HepG2 (cell line): ENCODE measurements around the gene INSRR. TPM values are rescaled to one million over a fixed set of nuclear protein-coding genes. Genes with fewer than 3 reads are reported as not detected.

Experiments
- ATAC-seq: fragments of 200-7000 bp; cut with Tn5 transposase; 3 replicates; pipeline ENCODE4 v1.9.1; 2020; ENCODE audit warnings: mild to moderate bottlenecking, moderate library complexity
- BruUV-seq: library from RNA; stranded (reverse); fragments of 400-500 nt; replicated peaks from 2 replicates; lab custom pipeline; 2021; lab: Mats Ljungman, UMichigan
- CTCF ChIA-PET: fragments of 300-600 bp; formaldehyde crosslinking; extraction: SDS; loops from one replicate; lab custom pipeline; 2021; ENCODE audit warnings: low total read pairs, inconsistent platforms, low intra/inter-chr PET ratio; lab: Yijun Ruan, JAX
- POLR2A ChIA-PET: fragments of 350-600 bp; sonication (Branson Sonifier 250); formaldehyde crosslinking; loops from one replicate; lab custom pipeline; 2020; ENCODE audit warnings: antibody characterized with exemption, inconsistent platforms; lab: Yijun Ruan, JAX
- DNase-seq: peaks from one replicate; pipeline ENCODE4 v3.0.0-alpha.2; 2015; ENCODE audit warnings: low spot score
- FAIRE-seq: peaks from 3 replicates; lab custom pipeline; 2011; peaks lifted over from hg19 to GRCh38; lab: Jason Lieb, UNC
- H2AFZ ChIP-seq: one replicate; pipeline ENCODE4 v1.6.1; 2011; ENCODE audit warnings: low read length, inconsistent platforms
- H3K27ac ChIP-seq: fragments of 300-600 bp; 3 replicates; pipeline ENCODE4 v1.8.0; 2011; ENCODE audit warnings: mixed run types, mild to moderate bottlenecking, mixed read lengths, low read length, inconsistent platforms; ENCODE audit not compliant: insufficient read depth; ENCODE audit errors: extremely low read length
- H3K27me3 ChIP-seq, 2 experiments: fragments of 200-600 bp in 1 of 2; 2 replicates in 1 of 2; 3 replicates in 1 of 2; pipeline versions ENCODE4 v1.6.0 to v1.8.0; 2011; ENCODE audit warnings: low read length in 2 of 2, mild to moderate bottlenecking in 2 of 2, moderate library complexity in 2 of 2, inconsistent platforms in 1 of 2; ENCODE audit not compliant: insufficient read depth in 2 of 2, control insufficient read depth in 1 of 2
- H3K36me3 ChIP-seq, 2 experiments: fragments of 200-600 bp in 1 of 2; replicated peaks in 1 of 2; 2 replicates in 1 of 2; 3 replicates in 1 of 2; pipeline versions ENCODE4 v1.5.1 to v1.8.0; 2011; ENCODE audit warnings: low read length in 2 of 2, inconsistent platforms in 1 of 2; ENCODE audit not compliant: insufficient read depth in 2 of 2, control insufficient read depth in 1 of 2
- H3K4me1 ChIP-seq: 2 replicates; pipeline ENCODE4 v1.5.1; 2012; ENCODE audit warnings: low read length, inconsistent platforms; ENCODE audit not compliant: insufficient read depth
- H3K4me2 ChIP-seq: 2 replicates; pipeline ENCODE4 v1.6.0; 2011; ENCODE audit warnings: low read depth, low read length, inconsistent platforms
- H3K4me3 ChIP-seq, 3 experiments: fragments of 200-600 bp in 1 of 3; sonication (generic), shearing (Covaris generic) in 1 of 3; replicated peaks in 1 of 3; 2 replicates each; pipeline ENCODE4 v1.5.1; 2011 to 2016; ENCODE audit warnings: low read length in 3 of 3, inconsistent platforms in 2 of 3, low read depth in 2 of 3, mild to moderate bottlenecking in 2 of 3, control low read depth in 1 of 3, mixed read lengths in 1 of 3; ENCODE audit not compliant: insufficient read depth in 1 of 3
- H3K79me2 ChIP-seq: one replicate; pipeline ENCODE4 v1.6.1; 2011; ENCODE audit warnings: low read length, inconsistent platforms; ENCODE audit not compliant: insufficient read depth
- H3K9ac ChIP-seq: 2 replicates; pipeline ENCODE4 v1.6.0; 2011; ENCODE audit warnings: mild to moderate bottlenecking, low read depth, low read length, inconsistent platforms; ENCODE audit not compliant: insufficient read depth
- H3K9me3 ChIP-seq: 2 replicates; pipeline ENCODE4 v1.5.1; 2012; ENCODE audit warnings: mild to moderate bottlenecking, low read length
- H4K20me1 ChIP-seq: 2 replicates; pipeline ENCODE4 v1.6.0; 2011; ENCODE audit warnings: inconsistent platforms, mild to moderate bottlenecking, low read length, moderate library complexity; ENCODE audit not compliant: insufficient read depth
- CCDC6 ChIP-seq: sonication (generic); formaldehyde crosslinking; IDR thresholded peaks from 2 replicates; pipeline ENCODE4 v1.8.1; 2022; ENCODE audit warnings: mild to moderate bottlenecking, missing genetic modification reagents, moderate library complexity
- POLR2AphosphoS2 ChIP-seq: IDR thresholded peaks from 2 replicates; pipeline ENCODE4 v1.6.1; 2011; ENCODE audit warnings: low read depth, low read length, improper control_type of control experiment
- PREB ChIP-seq: sonication (generic); formaldehyde crosslinking; IDR thresholded peaks from 2 replicates; pipeline ENCODE4 v1.4.0; 2020; ENCODE audit warnings: missing genetic modification reagents
- ZFYVE20 ChIP-seq: sonication (generic); formaldehyde crosslinking; IDR thresholded peaks from 2 replicates; pipeline ENCODE4 v1.8.0; 2023; ENCODE audit warnings: low read depth, mild to moderate bottlenecking, moderate library complexity, missing genetic modification reagents, borderline replicate concordance
- ZNF34 ChIP-seq: sonication (generic); formaldehyde crosslinking; IDR thresholded peaks from 2 replicates; pipeline ENCODE4 v1.4.0; 2020; ENCODE audit warnings: mild to moderate bottlenecking, missing genetic modification reagents, borderline replicate concordance
- ZNF569 ChIP-seq: sonication (generic); formaldehyde crosslinking; IDR thresholded peaks from 2 replicates; pipeline ENCODE4 v1.5.0; 2020; ENCODE audit warnings: mild to moderate bottlenecking, missing genetic modification reagents, moderate library complexity, borderline replicate concordance
- WGBS: methylation state at CpG from one replicate; pipeline ENCODE4 v1.1.6; 2017; ENCODE audit warnings: low lambda C conversion rate; 5-methylcytosine and 5-hydroxymethylcytosine counted together
- in situ Hi-C: cut with HindIII; loops from 2 replicates; pipeline ENCODE4 v1.10.0; 2017; ENCODE audit warnings: low pct_unique_long_range_greater_than_20kb; ENCODE audit not compliant: extremely low pct_ligation_motif_present
- intact Hi-C: fragments of 100-400 bp; cut with micrococcal nuclease; formaldehyde crosslinking; loops from one replicate; pipeline ENCODE4 v1.10.0; 2022; ENCODE audit not compliant: unreplicated experiment
- polyA plus RNA-seq, 8 experiments: library from polyadenylated mRNA; depleted of rRNA in 3 of 8; stranded (reverse) in 7 of 8; unstranded in 1 of 8; fragments of >200 nt; fragmentation: Illumina TruSeq in 4 of 8; extraction: Trizol in 4 of 8; gene quantifications; 2 replicates each; pipeline versions ENCODE4 v1.2.1 to v1.2.3, GENCODE V29; 2011 to 2016; ENCODE audit warnings: low read depth in 4 of 8, missing spikeins in 1 of 8, mixed read lengths in 1 of 8; ENCODE audit not compliant: insufficient read depth in 1 of 8
- total RNA-seq, 5 experiments: library from RNA; depleted of rRNA; stranded (reverse); fragments of >200 nt; fragmentation: Illumina TruSeq; extraction: Trizol; gene quantifications; 2 replicates each; pipeline ENCODE4 v1.2.3, GENCODE V29; 2016; ENCODE audit warnings: low read depth in 1 of 5
- TF ChIP-seq, protein P1 (sequence below): IDR thresholded peaks from 2 replicates; pipeline ENCODE4 v1.6.1; 2016; ENCODE audit warnings: missing compliant biosample characterization, missing genetic modification reagents, borderline replicate concordance

Gene INSRR
- total and polyA plus RNA-seq, 2 of the 13 experiments (the other 11 are each of a cell fraction or from before 2014, with no cell fraction given) = not detected

- ChIA-PET CTCF (no interaction called here), POLR2A (no interaction called here)
- ATAC-seq = no peak
- no peak for FAIRE-seq
- H3K79me2 ChIP-seq = no peaks in the 10 kb centered on the region
- H4K20me1 ChIP-seq = no peaks in the 10 kb centered on the region
- H3K9ac ChIP-seq = no peak overlapping the region
- TF ChIP-seq ZNF569 (CRISPR knock-in tag) (no peak), PREB (CRISPR knock-in tag) (no peak), ZNF34 (CRISPR knock-in tag) (no peak), ZFYVE20 (no peak), CCDC6 (no peak), POLR2AphosphoS2 (no peak)
- TF ChIP-seq, protein P1, sequence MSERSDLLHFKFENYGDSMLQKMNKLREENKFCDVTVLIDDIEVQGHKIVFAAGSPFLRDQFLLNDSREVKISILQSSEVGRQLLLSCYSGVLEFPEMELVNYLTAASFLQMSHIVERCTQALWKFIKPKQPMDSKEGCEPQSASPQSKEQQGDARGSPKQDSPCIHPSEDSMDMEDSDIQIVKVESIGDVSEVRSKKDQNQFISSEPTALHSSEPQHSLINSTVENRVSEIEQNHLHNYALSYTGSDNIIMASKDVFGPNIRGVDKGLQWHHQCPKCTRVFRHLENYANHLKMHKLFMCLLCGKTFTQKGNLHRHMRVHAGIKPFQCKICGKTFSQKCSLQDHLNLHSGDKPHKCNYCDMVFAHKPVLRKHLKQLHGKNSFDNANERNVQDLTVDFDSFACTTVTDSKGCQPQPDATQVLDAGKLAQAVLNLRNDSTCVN (CRISPR knock-in tag) = no peak
- H3K27ac ChIP-seq = no peak overlapping the region
- no peak for DNase-seq
- H3K4me2 ChIP-seq = no peak overlapping the region
- H2AFZ ChIP-seq = no peak overlapping the region
- no TSS peak for BruUV-seq
- WGBS = 0% methylated on average over 2 of the region's 2 CpGs
- intact Hi-C loops = no loop called here
- peaks cover 13% of the 10 kb centered on the region for H3K4me1 ChIP-seq
- H3K36me3 ChIP-seq = no peaks in the 10 kb centered on the region
- H3K9me3 ChIP-seq = no peaks in the 10 kb centered on the region
- no peak overlapping the region for H3K4me3 ChIP-seq
- peaks cover 0 to 41% of the 10 kb centered on the region in 2 experiments; a peak in 2 of 5 replicates for H3K27me3 ChIP-seq
- in situ Hi-C loops = no loop called here
Measured at GRCh38 chr1:156833603-156834002, 25.3 kb downstream of the INSRR start.
